Chondrocyte (in vitro differentiated cells): ENCODE measurements around the gene UBQLNL. TPM values are rescaled to one million over a fixed set of nuclear protein-coding genes. Genes with fewer than 3 reads are reported as not detected.

ENCODE experiments used
- DNase-seq: peaks from one replicate; pipeline ENCODE4 v3.0.0; 2021; ENCODE audit warnings: mixed read lengths, low spot score
- H3K27ac Mint-ChIP-seq: one replicate; pipeline ENCODE4 v1.8.0; 2021; ENCODE audit warnings: mild to moderate bottlenecking, moderate library complexity, mixed read lengths; ENCODE audit not compliant: unreplicated experiment
- H3K27me3 Mint-ChIP-seq: 2 replicates; pipeline ENCODE4 v1.8.0; 2021; ENCODE audit warnings: low read depth, mixed read lengths
- H3K36me3 Mint-ChIP-seq: 2 replicates; pipeline ENCODE4 v1.8.0; 2021; ENCODE audit warnings: low read depth, mixed read lengths
- H3K4me1 Mint-ChIP-seq: 2 replicates; pipeline ENCODE4 v1.8.0; 2021; ENCODE audit warnings: low read depth, mild to moderate bottlenecking, mixed read lengths
- H3K4me3 Mint-ChIP-seq: one replicate; pipeline ENCODE4 v1.8.0; 2021; ENCODE audit warnings: mild to moderate bottlenecking, moderate library complexity, mixed read lengths; ENCODE audit not compliant: unreplicated experiment
- H3K9me3 Mint-ChIP-seq: 2 replicates; pipeline ENCODE4 v1.8.0; 2021; ENCODE audit warnings: low read depth, mixed read lengths
- total RNA-seq: library from RNA; stranded (reverse); gene quantifications from 3 replicates; pipeline ENCODE4 v1.2.1, GENCODE V29; 2021
- TF ChIP-seq, protein P1 (sequence below): fragments of 200-600 bp; sonication (generic); IDR thresholded peaks from 2 replicates; pipeline ENCODE4 v1.5.0; 2021; ENCODE audit warnings: antibody characterized with exemption, mild to moderate bottlenecking, moderate library complexity

Gene UBQLNL
- total RNA-seq, 1 donor from 2014 or later, result 0.22 TPM

DNA sequence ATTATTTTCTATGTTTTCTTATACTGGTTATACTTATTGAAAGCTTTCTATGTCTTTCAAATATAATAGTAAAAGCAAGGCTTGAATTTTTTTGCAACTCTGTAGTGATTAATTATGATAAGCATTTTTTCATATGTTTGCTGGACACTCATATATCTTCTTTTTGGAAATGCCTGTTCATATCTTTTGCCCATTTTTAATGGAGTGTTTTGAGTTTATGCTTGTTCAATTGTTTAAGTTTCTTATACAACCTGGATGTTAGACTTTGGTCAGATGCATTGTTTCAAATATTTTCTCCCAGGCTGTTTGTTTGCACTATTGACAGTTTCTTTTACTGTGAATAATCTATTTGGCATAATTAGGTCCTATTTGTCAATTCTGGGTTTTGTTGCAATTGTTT is 20.0 kb upstream of the UBQLNL start:
- Mint-ChIP-seq H3K36me3 (no peaks in the 10 kb centered on the region), H3K9me3 (peaks cover 7% of the 10 kb centered on the region), H3K4me3 (no peak overlapping the region), H3K27ac (no peak overlapping the region), H3K27me3 (peaks cover 17% of the 10 kb centered on the region), H3K4me1 (no peaks in the 10 kb centered on the region)
- DNase-seq, result no peak
- TF ChIP-seq, protein P1, sequence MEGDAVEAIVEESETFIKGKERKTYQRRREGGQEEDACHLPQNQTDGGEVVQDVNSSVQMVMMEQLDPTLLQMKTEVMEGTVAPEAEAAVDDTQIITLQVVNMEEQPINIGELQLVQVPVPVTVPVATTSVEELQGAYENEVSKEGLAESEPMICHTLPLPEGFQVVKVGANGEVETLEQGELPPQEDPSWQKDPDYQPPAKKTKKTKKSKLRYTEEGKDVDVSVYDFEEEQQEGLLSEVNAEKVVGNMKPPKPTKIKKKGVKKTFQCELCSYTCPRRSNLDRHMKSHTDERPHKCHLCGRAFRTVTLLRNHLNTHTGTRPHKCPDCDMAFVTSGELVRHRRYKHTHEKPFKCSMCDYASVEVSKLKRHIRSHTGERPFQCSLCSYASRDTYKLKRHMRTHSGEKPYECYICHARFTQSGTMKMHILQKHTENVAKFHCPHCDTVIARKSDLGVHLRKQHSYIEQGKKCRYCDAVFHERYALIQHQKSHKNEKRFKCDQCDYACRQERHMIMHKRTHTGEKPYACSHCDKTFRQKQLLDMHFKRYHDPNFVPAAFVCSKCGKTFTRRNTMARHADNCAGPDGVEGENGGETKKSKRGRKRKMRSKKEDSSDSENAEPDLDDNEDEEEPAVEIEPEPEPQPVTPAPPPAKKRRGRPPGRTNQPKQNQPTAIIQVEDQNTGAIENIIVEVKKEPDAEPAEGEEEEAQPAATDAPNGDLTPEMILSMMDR, result no peak

DNA sequence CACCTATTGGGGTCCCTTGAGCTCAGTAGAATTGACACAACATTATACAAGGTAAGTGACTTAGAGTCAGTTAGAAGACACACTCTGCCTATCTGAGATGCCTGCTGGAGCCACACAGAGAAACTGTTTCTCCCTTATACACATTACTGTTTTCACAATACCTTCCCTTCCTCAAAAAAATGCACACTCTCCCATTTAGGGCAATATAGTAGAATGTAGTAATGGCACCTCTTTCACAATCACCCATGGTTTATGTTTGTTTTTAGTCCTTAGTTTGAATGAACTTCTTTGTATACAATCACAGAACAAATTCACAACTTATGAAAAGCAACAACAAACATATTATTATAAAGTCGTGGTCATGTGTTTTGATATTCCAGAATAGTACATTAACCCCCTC is 17.5 kb upstream of the UBQLNL start:
- Mint-ChIP-seq H3K27me3 (peaks cover 22% of the 10 kb centered on the region), H3K4me3 (no peak overlapping the region), H3K9me3 (peaks cover 7% of the 10 kb centered on the region), H3K27ac (no peak overlapping the region), H3K4me1 (no peaks in the 10 kb centered on the region), H3K36me3 (no peaks in the 10 kb centered on the region)
- TF ChIP-seq, protein P1, result no peak
- DNase-seq, result no peak

DNA sequence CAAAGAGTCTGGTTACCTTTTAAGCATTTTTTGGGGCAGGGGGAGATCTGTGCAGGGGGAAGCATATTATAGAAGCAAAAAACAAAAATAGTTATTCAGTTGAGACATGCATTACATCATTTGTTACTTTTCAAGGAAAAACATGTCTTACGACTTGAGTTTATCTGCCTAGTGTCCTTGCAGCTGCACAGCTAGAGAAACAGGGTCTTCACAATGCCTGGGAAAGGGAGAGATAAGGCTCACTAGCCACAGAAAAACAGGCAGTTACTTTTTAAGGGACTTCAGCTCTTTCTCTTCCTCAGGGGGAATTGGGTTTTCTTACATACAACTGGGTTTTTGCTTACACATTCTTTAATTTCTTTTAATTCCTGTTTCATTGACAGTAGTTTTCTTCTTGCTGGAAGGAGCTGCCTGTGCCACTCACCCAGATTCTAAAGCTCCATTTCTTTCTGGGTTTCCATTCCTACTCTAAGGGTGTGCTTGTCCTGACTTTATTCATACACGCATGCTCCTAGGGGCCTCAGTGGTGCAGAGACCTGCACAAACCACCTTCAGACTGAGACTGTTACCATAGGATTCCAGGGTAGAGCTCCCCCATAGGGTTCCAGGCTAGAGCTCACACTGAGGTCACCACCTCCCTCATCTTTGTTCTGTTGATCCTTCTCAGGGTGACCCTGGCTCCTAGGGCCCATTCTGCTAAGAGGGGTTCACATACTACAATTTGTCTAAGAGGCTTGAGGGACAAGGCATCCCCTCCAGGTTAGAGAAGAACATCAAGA is 14.7 kb upstream of the UBQLNL start:
- H3K27me3 Mint-ChIP-seq, result peaks cover 21% of the 10 kb centered on the region
- TF ChIP-seq, protein P1, result no peak
- no peaks in the 10 kb centered on the region for H3K4me1 Mint-ChIP-seq
- no peaks in the 10 kb centered on the region for H3K36me3 Mint-ChIP-seq
- no peak for DNase-seq
- H3K9me3 Mint-ChIP-seq, result no peaks in the 10 kb centered on the region
- no peak overlapping the region for H3K4me3 Mint-ChIP-seq
- H3K27ac Mint-ChIP-seq, result no peak overlapping the region

GRCh38 chr11:5528495-5528894 is 12.0 kb upstream of the UBQLNL start:
- Mint-ChIP-seq H3K9me3 (no peaks in the 10 kb centered on the region), H3K27me3 (peaks cover 34% of the 10 kb centered on the region), H3K36me3 (no peaks in the 10 kb centered on the region), H3K27ac (no peak overlapping the region), H3K4me1 (no peaks in the 10 kb centered on the region), H3K4me3 (no peak overlapping the region)
- no peak for DNase-seq
- TF ChIP-seq, protein P1, result no peak

DNA sequence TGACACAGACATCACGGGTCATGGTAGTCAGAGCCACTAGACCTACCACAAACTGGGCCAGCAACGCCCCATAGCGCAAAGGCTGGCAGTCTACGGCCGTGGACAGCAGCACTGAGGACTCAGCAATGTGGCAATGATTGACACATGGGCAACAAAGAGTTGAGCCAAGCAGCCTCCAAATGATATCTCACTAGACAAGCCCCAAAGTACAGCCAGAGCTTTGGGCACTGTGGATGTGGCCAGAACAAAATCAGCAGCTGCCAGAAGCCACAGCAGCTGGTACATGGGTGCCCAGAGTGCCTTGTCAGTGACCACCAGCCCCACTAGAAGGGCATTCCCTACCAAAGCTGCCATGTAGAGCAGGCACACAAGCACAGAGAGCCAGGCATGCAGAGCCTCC is 11.2 kb upstream of the UBQLNL start:
- H3K9me3 Mint-ChIP-seq, result no peaks in the 10 kb centered on the region
- H3K4me3 Mint-ChIP-seq, result no peak overlapping the region
- H3K36me3 Mint-ChIP-seq, result no peaks in the 10 kb centered on the region
- H3K27ac Mint-ChIP-seq, result no peak overlapping the region
- no peak for DNase-seq
- no peaks in the 10 kb centered on the region for H3K4me1 Mint-ChIP-seq
- H3K27me3 Mint-ChIP-seq, result peaks cover 34% of the 10 kb centered on the region
- TF ChIP-seq, protein P1, result no peak
